Stimulated activated CD4-positive, alpha-beta T cell treated with anti-CD3 and anti-CD28 coated beads, Interleukin-1b, Interleukin-23, amount 100 ng/mL, for 4 hours (primary cell): Measurements from ENCODE around the gene TEX19.
A peak's percentile ranks its signal among the peaks of the same experiment; 100 is the strongest.

Experiments used
- DNase-seq, 2 donors: peaks; one replicate each; pipeline ENCODE4 v3.0.0-alpha.2; 2020; ENCODE audit warnings: low read depth in 2 of 2

Gene TEX19

DNA sequence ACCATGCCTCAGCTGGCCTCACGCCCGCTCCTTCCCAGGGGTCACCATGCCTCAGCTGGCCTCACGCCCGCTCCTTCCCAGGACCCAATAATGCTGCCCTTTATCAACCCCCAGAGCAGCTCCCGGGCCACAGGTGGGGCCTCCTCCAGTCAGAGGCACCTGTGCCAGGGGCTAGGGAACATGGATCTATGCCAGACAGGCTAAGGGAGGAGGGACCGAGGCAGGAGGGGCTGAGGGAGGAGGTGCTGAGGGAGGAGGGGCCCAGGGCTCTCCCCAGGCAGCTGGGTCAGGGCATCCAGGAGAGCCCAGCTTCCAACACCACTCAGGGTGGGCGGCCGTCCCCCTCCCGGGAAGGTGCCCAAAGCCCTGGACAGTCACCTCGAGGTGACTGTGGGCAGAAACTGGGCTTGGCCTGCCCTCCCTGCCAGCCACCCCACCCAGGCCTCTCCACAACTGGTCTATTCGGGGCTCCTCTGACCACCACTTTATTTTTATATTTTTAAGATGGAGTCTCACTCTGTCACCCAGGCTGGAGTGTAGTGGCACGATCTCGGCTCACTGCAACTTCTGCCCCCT lies 31.9 kb downstream of the TEX19 start:
- DNase-seq: no peak

DNA sequence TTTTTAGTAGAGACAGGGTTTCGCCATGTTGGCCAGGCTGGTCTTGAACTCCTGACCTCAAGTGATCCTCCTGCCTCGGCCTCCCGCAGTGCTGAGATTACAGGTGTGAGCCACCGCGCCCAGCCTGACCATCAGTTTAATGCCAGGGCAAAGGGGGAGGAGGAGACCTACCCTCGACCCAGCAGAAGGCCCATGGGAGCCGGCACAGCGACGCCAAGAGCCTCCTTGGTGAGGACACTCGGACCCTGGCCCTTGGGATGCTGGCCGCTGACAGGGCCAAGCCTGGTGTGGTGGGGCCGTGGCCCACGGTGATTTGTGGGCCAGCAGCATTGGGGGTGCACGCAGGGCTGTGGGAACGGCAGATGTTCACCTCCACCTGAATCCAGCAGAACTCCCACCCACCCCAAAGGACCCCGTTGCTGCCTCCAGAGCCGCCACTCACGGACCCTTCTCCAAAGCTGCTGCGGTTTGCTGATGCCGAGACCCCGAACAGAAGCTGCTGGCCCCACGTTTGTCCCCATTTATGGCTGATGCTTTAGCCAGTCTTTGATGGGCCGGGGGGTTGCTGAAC lies 32.5 kb downstream of the TEX19 start:
- no peak for DNase-seq

DNA sequence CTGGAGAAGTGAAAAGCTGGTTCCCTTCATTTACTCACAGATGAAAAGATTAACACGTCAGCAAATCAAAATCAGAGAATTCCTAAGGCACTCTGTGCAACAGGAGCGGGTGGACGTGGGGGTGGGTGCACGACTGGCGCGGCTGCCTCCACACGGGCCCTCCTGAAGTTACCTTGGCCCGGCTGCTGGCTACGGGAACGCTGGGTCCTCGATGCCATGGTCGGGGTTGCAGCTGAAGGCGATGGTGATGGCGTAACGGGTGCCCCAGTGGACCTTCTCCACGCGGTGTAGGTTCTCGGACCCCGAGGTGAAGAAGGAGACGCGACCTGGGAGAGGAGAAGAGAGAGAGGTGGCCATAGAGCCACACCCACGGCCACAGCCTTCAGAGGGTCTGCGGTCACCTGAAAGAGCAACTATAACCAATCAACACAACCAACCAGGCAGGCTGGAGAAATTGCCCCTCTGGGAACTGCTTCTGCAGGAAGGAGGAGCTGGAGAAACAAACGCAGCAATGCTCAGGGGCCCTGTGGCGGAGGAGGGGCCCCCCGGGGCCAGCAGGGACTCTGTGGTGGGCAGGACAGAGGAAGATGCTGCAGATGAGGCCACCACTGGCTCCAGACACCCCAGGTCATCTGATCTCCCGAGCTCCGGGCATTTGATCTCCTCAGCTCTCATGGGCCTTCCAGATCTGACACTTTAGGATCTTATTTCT lies 33.3 kb downstream of the TEX19 start:
- no peak for DNase-seq

DNA sequence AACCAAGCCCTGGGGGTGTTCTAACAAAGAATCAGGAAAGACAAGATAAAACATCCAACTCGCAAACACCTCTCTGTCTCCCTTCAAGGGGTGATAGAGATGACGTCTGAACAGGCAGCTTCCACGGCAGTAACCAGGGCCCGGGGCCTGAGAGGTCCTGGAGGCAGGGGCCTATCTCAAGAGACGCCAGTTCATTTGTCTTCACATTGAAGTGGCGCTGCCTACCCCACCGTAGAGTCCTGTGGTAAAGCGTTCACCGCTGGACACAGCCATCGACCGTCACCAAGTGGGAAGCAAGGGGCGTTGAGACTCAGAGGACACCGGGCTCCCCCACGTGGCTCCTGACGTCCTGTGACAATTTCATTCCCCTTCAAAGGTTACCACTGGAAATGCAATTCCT lies 33.9 kb downstream of the TEX19 start:
- no peak for DNase-seq

DNA sequence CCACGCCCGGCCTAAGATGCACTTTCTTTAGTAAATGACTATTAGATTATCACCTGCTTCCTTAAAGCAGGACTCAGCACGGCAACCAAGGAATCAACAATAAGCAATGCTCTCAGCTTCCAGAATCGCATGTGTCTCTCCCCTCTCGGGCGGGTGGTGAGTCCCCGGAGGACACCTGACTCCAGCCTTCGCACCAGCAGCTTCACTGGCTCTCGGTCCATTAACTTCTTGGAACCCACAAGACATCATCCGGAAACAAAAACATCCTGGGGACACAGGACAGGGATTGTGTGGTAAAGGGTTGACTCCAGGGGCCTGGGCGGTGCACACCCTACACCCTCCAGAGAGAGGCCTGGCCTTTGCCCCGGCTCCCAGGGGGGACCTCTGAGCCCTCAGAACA lies 35.2 kb downstream of the TEX19 start:
- no peak for DNase-seq

DNA sequence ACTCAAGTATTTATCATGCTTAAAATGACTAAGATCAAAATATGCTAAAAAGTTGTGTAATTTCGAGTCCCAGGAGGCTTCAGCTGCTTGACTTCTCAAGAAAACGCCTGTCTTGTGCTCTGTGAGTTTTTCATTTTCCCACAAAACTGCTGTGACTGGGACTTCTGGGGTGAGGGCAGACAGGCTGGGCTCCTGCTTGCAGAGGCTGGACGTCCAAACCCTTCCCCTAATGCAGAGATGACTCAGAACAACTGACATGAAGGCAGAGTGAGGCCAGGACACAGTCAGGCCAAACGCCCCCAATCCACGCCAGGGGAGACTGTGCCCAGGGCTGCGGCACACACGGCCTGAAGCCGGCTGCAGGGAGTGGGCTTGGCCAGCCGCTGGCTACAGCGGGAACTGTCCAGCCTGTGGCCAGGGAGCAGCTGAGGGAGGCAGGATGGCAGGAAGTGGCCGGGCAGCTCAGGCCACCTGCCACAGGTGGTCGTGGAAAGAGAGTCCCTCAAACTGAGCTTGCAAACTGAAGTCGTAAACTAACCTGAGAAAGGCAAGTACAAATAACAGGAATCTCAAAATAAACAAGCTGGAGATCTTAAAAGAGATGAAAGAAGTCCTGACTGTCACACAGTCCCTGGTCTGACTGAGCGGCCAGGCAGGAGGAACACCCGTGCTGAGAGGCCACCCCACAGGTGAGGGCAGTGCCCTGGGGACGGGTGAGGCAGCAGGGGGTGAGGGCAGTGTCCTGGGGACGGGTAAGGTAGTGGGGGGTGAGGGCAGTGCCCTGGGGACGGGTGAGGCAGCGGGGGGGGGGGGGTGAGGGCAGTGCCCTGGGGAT lies 37.8 kb downstream of the TEX19 start:
- DNase-seq: no peak

DNA sequence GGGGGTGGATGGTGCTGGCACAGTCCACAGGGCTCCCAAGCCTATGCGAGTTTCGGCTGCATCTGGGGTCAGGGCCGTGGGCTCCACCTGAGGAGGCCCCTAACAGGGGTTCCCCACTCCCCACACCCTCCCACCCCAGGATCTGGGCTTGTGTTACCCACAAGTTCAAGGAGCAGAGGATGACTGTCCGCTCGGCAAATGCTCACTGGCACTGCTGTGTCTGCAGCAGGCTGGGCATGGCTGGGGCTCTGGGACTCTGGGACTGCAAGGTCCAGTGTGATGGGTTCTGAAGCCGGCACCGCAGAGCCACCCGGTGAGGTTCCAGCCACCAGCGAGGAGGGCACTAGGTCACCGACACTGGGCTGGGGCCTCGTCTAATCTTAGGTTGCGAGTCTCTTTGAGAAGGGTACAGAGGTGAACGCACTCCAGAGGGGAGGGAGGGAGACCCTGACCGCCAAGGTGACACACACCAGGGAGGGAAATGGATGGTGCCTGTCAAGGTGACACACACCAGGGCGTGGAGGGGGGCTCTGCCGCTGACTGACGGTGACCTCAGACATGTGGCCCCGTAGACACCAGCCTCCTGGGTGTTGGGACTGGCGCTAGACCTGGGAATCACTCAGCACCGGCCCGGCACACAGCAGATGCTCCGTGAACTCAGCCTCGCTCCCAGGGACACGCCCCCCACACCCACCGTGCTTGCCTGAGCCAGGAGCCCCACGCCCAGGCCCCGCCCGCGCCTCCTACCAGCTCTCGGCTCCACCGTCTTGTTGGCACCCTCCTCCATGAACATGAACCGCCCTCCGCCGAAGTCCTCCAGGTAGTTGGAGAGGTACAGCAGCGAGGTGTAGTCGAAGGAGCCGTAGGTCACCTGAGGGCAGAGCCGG lies 38.6 kb downstream of the TEX19 start:
- no peak for DNase-seq

DNA sequence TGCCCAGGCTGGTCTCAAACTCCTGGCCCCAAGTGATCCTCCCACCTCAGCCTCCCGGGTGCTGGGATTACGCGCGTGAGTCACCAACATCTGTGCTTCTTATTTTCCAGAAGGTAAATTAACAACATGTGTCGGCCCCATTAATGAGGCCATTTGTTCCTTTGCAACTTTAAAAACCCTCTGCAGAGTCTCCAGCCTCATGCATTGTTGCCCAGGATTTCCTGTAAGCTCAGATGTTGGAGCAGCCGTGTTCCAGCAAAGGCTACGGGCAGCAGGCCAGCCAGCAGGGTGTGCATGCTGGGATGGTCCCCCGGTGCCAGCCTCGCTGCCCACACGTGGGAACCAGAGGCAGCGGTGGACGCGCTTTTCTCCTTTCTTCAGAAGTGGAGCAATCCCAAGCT lies 40.0 kb downstream of the TEX19 start:
- no peak for DNase-seq

DNA sequence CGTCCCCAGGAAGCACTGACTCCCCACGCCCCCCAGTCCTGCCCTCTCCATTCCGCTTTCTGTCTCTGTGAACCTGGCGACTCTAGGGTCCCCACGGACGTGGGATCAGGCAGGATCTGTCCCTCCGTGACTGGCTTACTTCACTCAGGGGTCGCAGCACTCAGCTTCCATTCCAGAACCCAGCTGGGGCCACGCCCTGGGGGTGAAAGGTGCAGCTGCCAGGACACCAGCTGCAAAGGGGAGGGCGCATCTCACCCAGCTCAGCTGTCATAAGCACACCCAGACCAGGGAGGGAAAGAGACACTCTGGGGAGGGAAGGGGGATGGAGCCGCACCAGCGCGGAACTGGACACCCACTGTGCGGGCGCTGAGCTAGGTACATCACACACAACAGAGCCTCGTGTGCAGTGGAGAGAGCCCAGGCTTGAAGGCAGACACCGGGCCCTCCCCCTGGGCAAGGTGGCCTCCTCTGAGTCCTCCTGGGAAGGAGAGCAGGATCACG lies 40.6 kb downstream of the TEX19 start:
- DNase-seq: no peak

DNA sequence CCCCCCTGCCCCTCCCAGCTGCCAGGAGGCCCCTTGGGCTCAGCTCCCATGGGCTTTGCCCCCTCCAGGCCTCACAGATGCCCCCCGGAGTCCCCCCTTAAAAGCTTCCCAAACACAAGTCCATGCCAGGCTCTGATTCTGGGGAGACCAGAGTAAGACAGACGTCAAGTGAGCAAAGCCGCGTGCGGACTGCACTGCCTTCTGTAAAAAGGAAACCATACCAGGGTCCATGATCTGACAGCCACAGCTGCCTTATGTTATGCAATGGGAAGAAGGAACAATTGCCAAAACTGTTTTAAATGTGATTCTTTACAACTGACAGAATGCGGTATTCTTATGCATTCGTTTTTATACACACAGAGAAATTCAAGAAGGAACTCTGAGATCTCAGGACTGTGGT lies 41.2 kb downstream of the TEX19 start:
- DNase-seq: no peak

DNA sequence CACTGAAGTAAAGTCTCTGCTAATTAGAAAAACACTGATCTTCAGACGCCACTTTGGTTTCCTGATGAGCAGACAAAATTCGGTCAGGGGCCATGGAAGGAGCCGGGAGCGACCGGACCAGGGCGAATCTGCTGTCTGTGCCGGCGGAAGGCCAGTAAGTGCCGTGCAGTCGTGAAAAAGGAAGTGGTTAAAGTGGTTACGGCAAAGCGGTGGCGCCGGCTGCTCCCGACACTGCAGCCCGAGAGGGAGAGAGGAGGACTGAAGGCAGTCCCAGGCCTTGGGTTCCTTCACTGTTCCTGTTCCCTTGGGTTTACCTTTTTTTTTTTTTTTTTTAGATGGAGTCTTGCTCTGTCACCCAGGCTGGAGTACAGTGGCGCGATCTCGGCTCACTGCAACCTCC lies 41.8 kb downstream of the TEX19 start:
- DNase-seq: peak; percentile 16 to 34

DNA sequence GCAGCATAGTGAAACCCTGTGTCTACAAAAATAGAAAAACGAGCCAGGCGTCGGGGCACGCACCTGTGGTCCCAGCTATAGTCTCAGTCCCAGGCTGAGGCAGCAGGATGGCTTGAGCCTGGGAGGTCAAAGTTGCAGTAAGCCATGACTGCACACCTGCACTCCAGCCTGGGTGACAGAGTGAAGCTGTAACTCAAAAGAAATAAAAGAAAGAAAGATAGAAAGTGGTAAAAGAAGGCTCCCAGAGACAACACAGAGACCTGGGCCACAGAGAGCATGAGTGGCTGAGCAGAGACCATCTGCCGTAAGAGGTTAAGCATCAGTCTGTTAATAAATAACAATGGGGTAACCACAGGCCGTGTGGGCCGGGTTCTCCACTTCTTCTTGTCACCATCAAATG lies 43.8 kb downstream of the TEX19 start:
- no peak for DNase-seq

DNA sequence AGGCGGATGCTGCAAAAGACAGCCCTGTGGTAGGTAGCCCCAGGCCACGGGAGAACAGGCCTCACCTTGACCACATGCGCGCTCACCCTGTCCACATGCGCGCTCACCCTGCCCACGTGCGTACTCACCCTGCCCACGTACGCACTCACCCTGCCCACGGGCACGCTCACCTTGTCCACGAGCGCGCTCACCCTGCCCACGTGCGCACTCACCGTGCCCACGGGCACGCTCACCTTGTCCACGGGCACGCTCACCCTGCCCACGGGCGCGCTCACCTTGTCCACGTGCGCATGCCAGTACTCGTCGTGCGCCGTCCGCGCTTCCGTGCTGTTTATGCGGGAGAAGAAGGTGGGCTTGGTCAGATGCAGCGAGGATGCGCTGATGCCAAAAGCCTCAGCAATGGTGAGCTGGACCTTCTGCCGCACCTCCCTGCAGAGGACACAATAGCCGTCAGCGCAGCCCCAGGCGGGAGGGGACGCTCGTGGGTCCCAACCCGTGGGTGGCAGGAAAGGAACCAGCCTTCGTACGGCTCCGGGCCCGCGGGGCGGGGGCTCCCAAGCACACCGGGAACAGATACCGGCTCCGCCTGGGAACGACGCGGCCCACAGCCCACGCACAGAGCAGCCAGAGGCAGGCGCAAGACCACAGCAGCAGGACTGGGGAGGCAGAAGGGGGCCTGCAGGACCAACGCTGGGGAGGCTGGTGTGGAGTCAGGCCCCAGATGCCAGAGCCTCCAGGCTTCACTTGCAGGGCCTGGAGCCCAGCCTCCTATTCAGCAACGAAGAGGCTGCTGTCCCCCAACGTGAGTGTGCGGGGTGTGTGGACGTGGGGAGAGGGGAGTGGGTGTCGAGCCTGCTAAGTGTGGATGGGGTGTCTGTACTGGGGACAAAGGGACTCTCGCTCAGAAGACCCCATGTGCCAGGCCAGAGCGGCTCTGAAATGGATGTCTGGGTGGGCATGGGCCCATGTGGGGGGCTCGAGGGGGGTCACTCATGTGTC lies 44.9 kb downstream of the TEX19 start:
- no peak for DNase-seq

DNA sequence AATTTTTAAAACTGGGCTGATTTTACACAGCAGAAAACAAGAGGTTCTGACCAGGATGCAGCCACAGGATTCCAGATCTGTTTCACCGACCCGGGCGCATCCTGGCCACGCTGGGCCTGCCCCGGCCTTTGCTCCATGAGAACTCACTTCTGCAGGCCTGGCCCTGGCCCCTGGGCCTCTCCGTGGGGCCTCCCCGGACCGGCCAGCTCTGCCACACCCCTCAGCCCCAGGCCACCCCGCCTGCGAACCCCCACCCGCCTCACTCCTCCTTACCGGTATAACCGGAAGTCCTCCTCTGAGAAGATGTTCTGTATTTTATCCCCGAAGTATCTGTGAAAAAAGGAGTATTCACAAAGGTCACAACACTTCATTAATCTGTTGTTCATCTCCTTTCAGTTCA lies 46.0 kb downstream of the TEX19 start:
- no peak for DNase-seq

DNA sequence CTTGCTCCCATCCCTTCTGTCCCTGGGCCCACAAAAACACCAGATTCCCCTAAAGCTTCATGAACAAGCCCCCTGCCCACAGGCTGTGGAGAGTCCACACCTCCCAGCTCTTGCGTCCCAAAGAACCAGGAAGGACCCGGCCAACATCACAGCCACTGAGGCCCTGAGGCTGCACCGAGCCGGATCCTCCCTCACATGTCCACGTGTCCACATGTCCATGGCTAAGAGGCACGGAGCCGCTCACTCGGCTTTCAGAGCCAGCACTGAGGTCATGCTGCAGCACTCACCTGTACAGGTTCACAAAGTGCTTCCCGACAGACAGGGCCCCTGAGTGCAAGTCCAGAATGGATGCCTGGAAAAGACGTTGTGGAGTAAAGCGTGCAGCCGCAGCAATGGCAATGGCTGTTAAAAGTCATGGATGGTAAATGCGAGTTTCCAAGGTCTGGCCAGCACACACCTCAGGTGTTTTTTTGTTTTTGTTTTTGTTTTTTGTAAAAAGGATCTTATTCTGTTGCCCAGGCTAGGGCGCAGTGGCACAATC lies 47.2 kb downstream of the TEX19 start:
- no peak for DNase-seq

DNA sequence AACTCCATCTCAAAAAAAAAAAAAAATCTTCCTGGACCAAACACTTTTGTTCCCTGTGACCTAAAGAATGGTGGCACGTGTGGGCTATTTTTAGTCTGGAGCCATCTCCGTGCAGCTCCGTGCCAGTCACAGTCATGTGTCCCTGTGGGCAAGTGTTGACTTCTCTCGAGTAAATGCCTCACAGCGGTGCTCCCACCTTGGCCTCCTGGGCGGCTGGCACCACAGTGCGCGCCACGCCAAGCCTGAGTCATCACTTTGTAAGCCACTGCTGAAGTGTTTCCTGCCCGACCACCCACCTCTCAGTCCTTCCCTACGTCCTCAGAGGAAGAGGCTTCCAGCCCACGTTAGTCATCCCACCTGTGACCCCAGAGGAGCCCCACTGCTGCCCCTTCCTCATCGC lies 48.2 kb downstream of the TEX19 start:
- no peak for DNase-seq

DNA sequence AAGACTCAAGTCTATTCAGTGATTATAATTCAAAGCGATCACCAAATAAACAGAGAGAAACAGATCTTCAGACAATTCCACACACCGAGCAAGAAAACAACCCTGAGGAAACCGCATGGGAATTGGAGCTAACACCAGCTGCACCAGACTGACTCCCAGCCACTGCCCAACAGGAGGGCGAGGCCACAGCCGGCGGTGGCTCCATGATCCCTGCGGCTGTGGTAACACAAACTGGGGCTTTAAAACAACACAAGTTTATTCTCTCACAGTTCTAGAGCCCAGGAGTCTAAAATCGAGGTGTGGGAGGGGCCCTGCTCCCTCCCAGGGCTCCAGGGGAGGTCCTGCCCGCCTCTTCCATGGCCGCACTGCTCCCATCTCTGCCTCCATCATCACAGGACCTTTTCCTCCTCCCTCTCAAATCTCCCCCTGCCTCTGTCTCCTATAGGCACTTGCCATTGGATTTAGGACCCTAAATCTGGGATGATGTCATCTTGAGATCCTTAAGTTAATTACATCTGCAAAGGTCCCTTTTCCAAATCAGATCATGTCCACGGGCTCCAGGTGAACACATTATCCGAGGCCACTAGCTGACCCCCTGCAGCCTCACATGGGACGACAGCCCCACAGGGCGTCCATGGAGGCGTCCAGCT lies 49.4 kb downstream of the TEX19 start:
- no peak for DNase-seq

DNA sequence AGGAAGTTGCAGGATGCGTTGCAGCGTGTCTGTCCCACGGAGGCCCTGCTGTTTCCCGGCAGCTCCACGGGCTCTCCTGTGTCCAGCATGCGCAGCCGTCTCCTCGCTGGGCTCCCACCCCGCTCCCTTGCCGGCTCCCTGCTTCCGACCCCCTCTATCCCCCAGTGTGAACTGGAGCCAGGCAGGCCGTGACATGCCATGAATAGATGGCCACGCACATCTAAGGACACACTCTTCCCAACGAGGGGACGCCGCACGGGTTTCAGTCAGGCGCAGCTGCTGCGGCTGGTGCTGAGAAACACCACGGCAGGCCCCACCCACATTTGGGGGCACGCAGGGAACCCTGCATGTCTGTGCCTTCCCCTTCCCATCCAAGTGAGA lies 49.9 kb downstream of the TEX19 start:
- DNase-seq: no peak

DNA sequence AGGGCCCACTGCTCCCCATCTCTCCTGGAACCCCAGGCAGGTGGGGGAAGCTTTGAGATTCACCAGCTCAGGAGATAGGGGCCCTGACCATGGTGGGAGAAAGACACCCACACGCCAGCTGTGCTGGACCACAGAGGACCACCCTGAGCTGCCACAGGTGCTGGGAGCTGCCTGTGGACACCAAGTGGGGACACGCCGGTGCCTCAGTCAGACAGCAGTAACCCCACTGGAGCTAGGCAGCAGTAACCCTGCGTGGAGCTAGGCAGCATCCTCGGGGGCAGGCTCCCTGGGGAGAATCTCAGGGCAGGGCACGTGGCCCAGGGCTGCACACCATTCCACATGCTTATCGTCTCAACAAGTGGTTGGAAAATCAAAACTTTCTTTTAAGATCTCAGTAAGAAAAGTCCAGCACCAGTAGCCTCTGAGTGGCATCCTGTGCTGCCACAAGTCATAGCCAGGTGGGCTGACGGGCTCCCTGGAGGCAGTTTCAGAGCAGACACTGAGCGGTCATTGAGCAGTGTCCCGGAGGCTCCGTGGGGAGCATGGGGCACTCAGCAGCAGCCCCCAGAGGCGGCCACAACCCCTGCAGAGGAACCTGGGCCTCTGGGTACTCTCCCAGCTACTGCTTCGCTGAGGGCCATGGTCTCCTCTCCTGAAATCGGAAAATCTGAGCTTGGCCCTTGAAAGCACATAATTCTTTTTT lies 51.1 kb downstream of the TEX19 start:
- no peak for DNase-seq
